Bronchial epithelial cell (primary cell): ENCODE data around the gene FAF2. TPM values are rescaled to one million over a fixed set of nuclear protein-coding genes. Genes with fewer than 3 reads are reported as not detected.

Experiments used
- DNase-seq: peaks from one replicate; pipeline ENCODE4 v3.0.0-alpha.2; 2010; ENCODE audit warnings: low read depth
- FAIRE-seq: peaks from 2 replicates; lab custom pipeline; 2011; peaks lifted over from hg19 to GRCh38; lab: Jason Lieb, UNC
- H3K27me3 ChIP-seq: 2 replicates; pipeline ENCODE4 v1.5.1; 2011; ENCODE audit warnings: low read length; ENCODE audit not compliant: control insufficient read depth, insufficient read depth
- H3K36me3 ChIP-seq: 2 replicates; pipeline ENCODE4 v1.5.1; 2011; ENCODE audit warnings: low read length; ENCODE audit not compliant: control insufficient read depth, insufficient read depth
- H3K4me3 ChIP-seq: 2 replicates; pipeline ENCODE4 v1.5.1; 2011; ENCODE audit warnings: mild to moderate bottlenecking, low read depth, low read length, control low read depth
- total RNA-seq: library from RNA; depleted of rRNA; stranded (reverse); fragments of >200 nt; gene quantifications from 2 replicates; pipeline ENCODE4 v1.2.1, GENCODE V29; 2014
- TF ChIP-seq, protein P1 (sequence below): IDR thresholded peaks from 2 replicates; pipeline ENCODE4 v1.5.1; 2011; ENCODE audit warnings: mild to moderate bottlenecking, moderate library complexity, low read length, control low read depth, inconsistent platforms; ENCODE audit not compliant: insufficient read depth, severe bottlenecking

The FAF2 gene
- total RNA-seq, 1 donor from 2014 or later, result 34.8 TPM

DNA sequence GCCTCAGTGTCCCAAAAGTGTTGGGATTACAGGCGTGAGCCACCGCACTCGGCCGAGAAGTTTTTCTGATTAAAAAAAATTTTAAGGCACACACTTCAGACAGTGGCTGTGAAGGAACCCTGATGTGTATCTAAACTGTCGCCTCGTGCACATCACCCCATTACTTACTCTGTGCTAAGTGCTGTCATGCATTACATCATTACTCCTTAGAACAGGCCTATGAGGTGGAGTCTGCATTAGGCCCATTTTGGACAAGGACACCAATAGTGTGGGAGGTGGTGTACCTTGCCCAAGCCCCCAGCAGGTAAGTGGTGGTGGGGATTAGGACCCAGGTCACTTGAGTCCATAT lies 97.2 kb downstream of the FAF2 start:
- Histone ChIP-seq H3K27me3 (no peaks in the 10 kb centered on the region), H3K36me3 (no peaks in the 10 kb centered on the region), H3K4me3 (no peak overlapping the region)
- no peak for DNase-seq
- no peak for FAIRE-seq
- TF ChIP-seq, protein P1, sequence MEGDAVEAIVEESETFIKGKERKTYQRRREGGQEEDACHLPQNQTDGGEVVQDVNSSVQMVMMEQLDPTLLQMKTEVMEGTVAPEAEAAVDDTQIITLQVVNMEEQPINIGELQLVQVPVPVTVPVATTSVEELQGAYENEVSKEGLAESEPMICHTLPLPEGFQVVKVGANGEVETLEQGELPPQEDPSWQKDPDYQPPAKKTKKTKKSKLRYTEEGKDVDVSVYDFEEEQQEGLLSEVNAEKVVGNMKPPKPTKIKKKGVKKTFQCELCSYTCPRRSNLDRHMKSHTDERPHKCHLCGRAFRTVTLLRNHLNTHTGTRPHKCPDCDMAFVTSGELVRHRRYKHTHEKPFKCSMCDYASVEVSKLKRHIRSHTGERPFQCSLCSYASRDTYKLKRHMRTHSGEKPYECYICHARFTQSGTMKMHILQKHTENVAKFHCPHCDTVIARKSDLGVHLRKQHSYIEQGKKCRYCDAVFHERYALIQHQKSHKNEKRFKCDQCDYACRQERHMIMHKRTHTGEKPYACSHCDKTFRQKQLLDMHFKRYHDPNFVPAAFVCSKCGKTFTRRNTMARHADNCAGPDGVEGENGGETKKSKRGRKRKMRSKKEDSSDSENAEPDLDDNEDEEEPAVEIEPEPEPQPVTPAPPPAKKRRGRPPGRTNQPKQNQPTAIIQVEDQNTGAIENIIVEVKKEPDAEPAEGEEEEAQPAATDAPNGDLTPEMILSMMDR, result no peak

GRCh38 chr5:176545737-176546509 lies 97.7 kb downstream of the FAF2 start:
- Histone ChIP-seq H3K27me3 (no peaks in the 10 kb centered on the region), H3K36me3 (no peaks in the 10 kb centered on the region), H3K4me3 (no peak overlapping the region)
- peak; percentile 93 for DNase-seq
- FAIRE-seq, result no peak
- TF ChIP-seq, protein P1, result no peak

GRCh38 chr5:176547802-176548201 lies 99.6 kb downstream of the FAF2 start:
- TF ChIP-seq, protein P1, result no peak
- Histone ChIP-seq H3K4me3 (no peak overlapping the region), H3K27me3 (no peaks in the 10 kb centered on the region), H3K36me3 (no peaks in the 10 kb centered on the region)
- DNase-seq, result peak; percentile 90
- FAIRE-seq, result no peak

- H3K4me3 ChIP-seq, result no peak within 1 kb of the TSS
- FAIRE-seq (no peak), DNase-seq (no peak)
- H3K36me3 ChIP-seq, result no peaks in the 10 kb centered on the region
- TF ChIP-seq, protein P1, result no peak
- H3K27me3 ChIP-seq, result no peaks in the 10 kb centered on the region
Observed at GRCh38 chr5:176548967-176549444, 100.8 kb downstream of the FAF2 start, which contains the start of gene CDHR2. Gene CDHR2 (plus strand): TSS chr5:176549342. CDS start chr5:176565353, 16,011 bp downstream.

DNA sequence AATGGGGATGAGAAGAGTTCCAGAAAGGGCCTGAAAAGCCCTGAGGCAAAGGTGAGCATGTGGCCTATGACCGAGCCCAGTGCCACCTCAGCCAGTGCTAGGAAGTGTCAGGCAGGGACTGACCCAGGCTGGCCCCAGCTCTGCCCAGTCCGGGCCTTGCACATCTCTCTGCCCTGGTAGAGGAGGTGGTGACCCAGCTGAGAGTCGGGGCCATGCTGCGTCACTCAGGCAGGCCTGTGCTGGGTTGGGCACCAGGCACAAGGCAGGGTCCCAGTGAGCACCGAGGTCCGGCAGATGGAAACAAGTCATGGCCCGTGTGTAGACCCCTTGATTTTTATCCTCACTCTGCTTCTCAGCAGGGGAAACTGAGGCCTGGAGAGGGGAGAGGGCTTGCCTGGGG lies 101.7 kb downstream of the FAF2 start:
- FAIRE-seq (no peak), DNase-seq (no peak)
- Histone ChIP-seq H3K27me3 (no peaks in the 10 kb centered on the region), H3K4me3 (no peak overlapping the region), H3K36me3 (no peaks in the 10 kb centered on the region)
- TF ChIP-seq, protein P1, result no peak
